IMR-90 (cell line): ENCODE data around the gene GABBR2. TPM values are rescaled to one million over a fixed set of nuclear protein-coding genes. Genes with fewer than 3 reads are reported as not detected.

ENCODE experiments used
- ATAC-seq: fragments of 200-7000 bp; cut with Tn5 transposase; 2 replicates; pipeline ENCODE4 v1.9.1; 2020; ENCODE audit warnings: low read depth, mild to moderate bottlenecking, moderate library complexity
- BruUV-seq: library from RNA; stranded (reverse); fragments of 400-500 nt; replicated peaks from 2 replicates; lab custom pipeline; 2021; lab: Mats Ljungman, UMichigan
- CTCF ChIA-PET: fragments of 300-600 bp; formaldehyde crosslinking; extraction: SDS; loops from one replicate; lab custom pipeline; 2021; ENCODE audit warnings: antibody characterized with exemption; lab: Yijun Ruan, JAX
- POLR2A ChIA-PET: fragments of 300-600 bp; sonication (Branson Sonifier 250); formaldehyde crosslinking; loops from one replicate; lab custom pipeline; 2022; ENCODE audit warnings: antibody characterized with exemption; ENCODE audit not compliant: unreplicated experiment; lab: Charles Lee
- DNase-seq: peaks from one replicate; pipeline ENCODE4 v3.0.0; 2013
- H2AFZ ChIP-seq: replicated peaks from 2 replicates; pipeline ENCODE3; 2013; ENCODE audit warnings: low read length, mild to moderate bottlenecking; ENCODE audit not compliant: poor library complexity
- H2AK5ac ChIP-seq: 2 replicates; pipeline ENCODE4 v1.6.1; 2013; ENCODE audit warnings: low read depth, low read length, inconsistent platforms
- H2AK9ac ChIP-seq: replicated peaks from 2 replicates; pipeline ENCODE3; 2013; ENCODE audit warnings: mild to moderate bottlenecking, low read depth, low read length, moderate library complexity; ENCODE audit not compliant: poor library complexity
- H2BK120ac ChIP-seq: 2 replicates; pipeline ENCODE4 v1.6.1; 2013; ENCODE audit warnings: low read depth, low read length, inconsistent platforms
- H2BK15ac ChIP-seq: 3 replicates; pipeline ENCODE4 v1.6.1; 2013; ENCODE audit warnings: low read depth, low read length, inconsistent platforms
- H2BK20ac ChIP-seq: 2 replicates; pipeline ENCODE4 v1.6.1; 2013; ENCODE audit warnings: low read depth, mild to moderate bottlenecking, inconsistent platforms, low read length, moderate library complexity
- H2BK5ac ChIP-seq: 2 replicates; pipeline ENCODE4 v1.6.1; 2013; ENCODE audit warnings: mild to moderate bottlenecking, low read depth, low read length, inconsistent platforms; ENCODE audit not compliant: poor library complexity, severe bottlenecking
- H3K14ac ChIP-seq: replicated peaks from 2 replicates; pipeline ENCODE4 v1.6.1; 2013; ENCODE audit warnings: low read depth, low read length, inconsistent platforms
- H3K18ac ChIP-seq: 2 replicates; pipeline ENCODE4 v1.6.1; 2013; ENCODE audit warnings: low read depth, low read length, control low read depth
- H3K23ac ChIP-seq: 2 replicates; pipeline ENCODE4 v1.6.1; 2013; ENCODE audit warnings: low read depth, low read length, inconsistent platforms
- H3K27ac ChIP-seq: 2 replicates; pipeline ENCODE4 v1.5.1; 2013; ENCODE audit warnings: mild to moderate bottlenecking, control low read depth, low read length; ENCODE audit not compliant: insufficient read depth
- H3K27me3 ChIP-seq: 2 replicates; pipeline ENCODE4 v1.6.1; 2013; ENCODE audit warnings: low read length; ENCODE audit not compliant: control insufficient read depth, insufficient read depth
- H3K36me3 ChIP-seq: 2 replicates; pipeline ENCODE4 v1.6.1; 2013; ENCODE audit warnings: low read length, mixed read lengths; ENCODE audit not compliant: control insufficient read depth, insufficient read depth
- H3K4ac ChIP-seq: 2 replicates; pipeline ENCODE4 v1.6.1; 2013; ENCODE audit warnings: low read depth, low read length, inconsistent platforms
- H3K4me1 ChIP-seq: 2 replicates; pipeline ENCODE4 v1.6.1; 2013; ENCODE audit warnings: low read length, mixed read lengths; ENCODE audit not compliant: control insufficient read depth, insufficient read depth
- H3K4me2 ChIP-seq: 2 replicates; pipeline ENCODE4 v1.6.1; 2013; ENCODE audit warnings: low read depth, mild to moderate bottlenecking, control low read depth, low read length, moderate library complexity
- H3K4me3 ChIP-seq: 2 replicates; pipeline ENCODE4 v1.5.1; 2013; ENCODE audit warnings: low read depth, mild to moderate bottlenecking, control low read depth, low read length, moderate library complexity; ENCODE audit not compliant: insufficient read depth
- H3K56ac ChIP-seq: 2 replicates; pipeline ENCODE4 v1.6.1; 2013; ENCODE audit warnings: low read length, inconsistent platforms; ENCODE audit not compliant: insufficient read depth; ENCODE audit errors: extremely low read depth
- H3K79me1 ChIP-seq, 2 experiments: 2 replicates each; pipeline ENCODE4 v1.6.1; 2013; ENCODE audit warnings: low read length in 2 of 2, inconsistent platforms in 1 of 2, low read depth in 1 of 2
- H3K9ac ChIP-seq: 2 replicates; pipeline ENCODE4 v1.6.1; 2013; ENCODE audit warnings: low read depth, low read length, control low read depth
- H3K9me1 ChIP-seq: 2 replicates; pipeline ENCODE4 v1.6.1; 2013; ENCODE audit warnings: low read length, inconsistent platforms; ENCODE audit not compliant: insufficient read depth
- H3K9me3 ChIP-seq: 2 replicates; pipeline ENCODE4 v1.6.1; 2013; ENCODE audit warnings: low read length; ENCODE audit not compliant: control insufficient read depth, insufficient read depth
- H4K20me1 ChIP-seq: 2 replicates; pipeline ENCODE4 v1.6.1; 2013; ENCODE audit warnings: low read length, inconsistent platforms; ENCODE audit not compliant: insufficient read depth
- H4K5ac ChIP-seq: 2 replicates; pipeline ENCODE4 v1.6.1; 2013; ENCODE audit warnings: mild to moderate bottlenecking, low read depth, low read length, control low read depth
- H4K8ac ChIP-seq, 2 experiments: 2 replicates each; pipeline ENCODE4 v1.6.1; 2013; ENCODE audit warnings: low read depth in 2 of 2, low read length in 2 of 2, control low read depth in 1 of 2, inconsistent platforms in 1 of 2
- H4K91ac ChIP-seq: 2 replicates; pipeline ENCODE4 v1.6.1; 2013; ENCODE audit warnings: low read depth, low read length, inconsistent platforms; ENCODE audit not compliant: insufficient read depth
- BHLHE40 ChIP-seq: fragments of 150-350 bp; IDR thresholded peaks from 2 replicates; pipeline ENCODE4 v1.6.1; 2016; ENCODE audit warnings: mild to moderate bottlenecking, low read depth, low read length
- CEBPB ChIP-seq: IDR thresholded peaks from 2 replicates; pipeline ENCODE4 v1.6.1; 2012; ENCODE audit warnings: low read depth, low read length, improper control_type of control experiment
- CHD1 ChIP-seq: IDR thresholded peaks from 2 replicates; pipeline ENCODE4 v1.6.1; 2012; ENCODE audit warnings: low read depth, low read length, improper control_type of control experiment
- CTCF ChIP-seq: conservative IDR thresholded peaks from 2 replicates; pipeline ENCODE4 v1.5.1; 2012; ENCODE audit warnings: mild to moderate bottlenecking, low read depth, low read length, improper control_type of control experiment
- ELK1 ChIP-seq: fragments of 150-350 bp; IDR thresholded peaks from 2 replicates; pipeline ENCODE4 v1.6.1; 2016; ENCODE audit warnings: low read depth, mild to moderate bottlenecking, low read length, moderate library complexity, borderline replicate concordance
- MAZ ChIP-seq: IDR thresholded peaks from 2 replicates; pipeline ENCODE4 v1.6.1; 2012; ENCODE audit warnings: low read depth, mild to moderate bottlenecking, low read length, improper control_type of control experiment, moderate library complexity, borderline replicate concordance
- NFE2L2 ChIP-seq: fragments of 150-350 bp; IDR thresholded peaks from 2 replicates; pipeline ENCODE4 v1.6.1; 2016; ENCODE audit warnings: low read depth, mild to moderate bottlenecking, low read length
- RAD21 ChIP-seq: IDR thresholded peaks from 2 replicates; pipeline ENCODE4 v1.6.1; 2012; ENCODE audit warnings: low read length, improper control_type of control experiment
- RCOR1 ChIP-seq: IDR thresholded peaks from 2 replicates; pipeline ENCODE4 v1.6.1; 2012; ENCODE audit warnings: mild to moderate bottlenecking, low read length, improper control_type of control experiment; ENCODE audit not compliant: insufficient replicate concordance
- RFX5 ChIP-seq: IDR thresholded peaks from 2 replicates; pipeline ENCODE4 v1.8.0; 2012; ENCODE audit warnings: low read depth, mild to moderate bottlenecking, low read length, moderate library complexity
- SMC3 ChIP-seq: fragments of 150-350 bp; IDR thresholded peaks from 2 replicates; pipeline ENCODE4 v1.6.1; 2016; ENCODE audit warnings: low read depth, mild to moderate bottlenecking, antibody characterized with exemption, low read length, moderate library complexity
- USF2 ChIP-seq: fragments of 150-350 bp; IDR thresholded peaks from 2 replicates; pipeline ENCODE4 v1.6.1; 2017; ENCODE audit warnings: mild to moderate bottlenecking, antibody characterized with exemption, low read length, low read depth
- WGBS, 2 experiments: methylation state at CpG; one replicate each; pipeline versions ENCODE4 v1.1.5 to v1.1.7; 2013; ENCODE audit warnings: missing lambda C conversion rate in 2 of 2; ENCODE audit not compliant: insufficient read length in 1 of 2; ENCODE audit errors: extremely low coverage in 2 of 2; 5-methylcytosine and 5-hydroxymethylcytosine counted together
- dilution Hi-C: fragments of 300-500 bp; cut with HindIII; formaldehyde crosslinking; loops from one replicate; pipeline ENCODE4 v1.14.3; 2018; ENCODE audit warnings: low sequenced_read_pairs; ENCODE audit not compliant: unreplicated experiment
- in situ Hi-C: fragments of 300-500 bp; cut with MboI; formaldehyde crosslinking; loops from 3 replicates; pipeline ENCODE4 v1.14.3; 2019; ENCODE audit warnings: low sequenced_read_pairs, inconsistent platforms, mixed read lengths
- intact Hi-C: fragments of 100-400 bp; cut with micrococcal nuclease; formaldehyde crosslinking; loops from 2 replicates; pipeline ENCODE4 v1.10.0; 2022
- polyA plus RNA-seq, 3 experiments: library from polyadenylated mRNA; depleted of rRNA; stranded (reverse); fragments of >200 nt; gene quantifications; 2 replicates each; pipeline ENCODE4 v1.2.3, GENCODE V29; 2012; ENCODE audit warnings: low replicate concordance in 1 of 3
- total RNA-seq: library from RNA; depleted of rRNA; stranded (reverse); fragments of >200 nt; gene quantifications from 2 replicates; pipeline ENCODE4 v1.2.3, GENCODE V29; 2012

GABBR2 gene
- total and polyA plus RNA-seq, 2 of the 4 experiments (the other 2 are of a cell fraction): 14.2 to 20.3 TPM

- no TSS peak for BruUV-seq
- Histone ChIP-seq H3K4me2 (no peak overlapping the region), H3K23ac (no peak overlapping the region), H2BK20ac (no peak overlapping the region), H2AK5ac (0 out of 2 replicates have a peak overlapping the region, but pooled peaks have one; percentile 43), H2BK15ac (0 out of 3 replicates have a peak overlapping the region, but pooled peaks have one; percentile 22), H3K4ac (peak overlapping the region; percentile 35; the same call in 1 of the 2 replicates), H2AFZ (no peak overlapping the region), H3K36me3 (no peaks in the 10 kb centered on the region), H3K27me3 (no peaks in the 10 kb centered on the region), H4K8ac (no peak overlapping the region), H4K5ac (no peak overlapping the region), H3K27ac (no peak overlapping the region), H3K4me1 (peaks cover 33% of the 10 kb centered on the region), H3K9me1 (peaks cover 15% of the 10 kb centered on the region; the same call in 1 of the 2 replicates), H4K20me1 (no peaks in the 10 kb centered on the region), H2AK9ac (no peak overlapping the region), H3K18ac (no peak overlapping the region), H3K9me3 (no peaks in the 10 kb centered on the region), H3K14ac (no peak overlapping the region), H3K4me3 (no peak overlapping the region), H2BK120ac (no peak overlapping the region), H3K79me1 (peaks cover 7 to 56% of the 10 kb centered on the region in 2 experiments; a peak in 3 of 4 replicates), H2BK5ac (no peak overlapping the region), H4K91ac (peak overlapping the region; percentile 36; the same call in 1 of the 2 replicates), H3K56ac (no peak overlapping the region), H3K9ac (no peak overlapping the region)
- in situ Hi-C loops (no loop called here), dilution Hi-C loops (no loop called here), intact Hi-C loops (no loop called here)
- POLR2A ChIA-PET: no interaction called here
- WGBS, 2 experiments: no CpG with 5 or more reads among the region's 2 CpGs
- TF ChIP-seq RCOR1 (no peak), RAD21 (no peak), CTCF (no peak), BHLHE40 (no peak), RFX5 (no peak), ELK1 (no peak), NFE2L2 (no peak), USF2 (no peak), CHD1 (no peak), SMC3 (no peak), MAZ (no peak), CEBPB (no peak)
- ATAC-seq: no peak
- DNase-seq: no peak
- CTCF ChIA-PET: no interaction called here
Observed at GRCh38 chr9:98598861-98599260, 109.9 kb downstream of the GABBR2 start.
